ENCODE measurements around the gene MFRP. TPM values are rescaled to one million over a fixed set of nuclear protein-coding genes. Genes with fewer than 3 reads are reported as not detected.

MFRP gene
- total and polyA plus RNA-seq, 10 donors = 0.02 to 0.16 (median 0.03) TPM; not detected in 6

- TF ChIP-seq POLR2A (IDR thresholded peaks at IDR 0.05) (no peak), POLR2AphosphoS5 (IDR thresholded peaks at IDR 0.05) (no peak), CTCF (IDR thresholded peaks at IDR 0.05 in 8 of 11, conservative IDR thresholded peaks at IDR 0.05 in 3 of 11) (no peak)
- 73 to 77% (median 76%) methylated on average over 6 to 11 of the region's 11 CpGs for WGBS, 5 donors
- peak; percentile 64 for DNase-seq
- peaks cover 6 to 53% (median 16%) of the 10 kb centered on the region in 7 donors for H3K27me3 ChIP-seq (replicated peaks in 1 of 7)
- H3K4me3 ChIP-seq = peak overlapping the region in 7 of 8 donors; percentile 38 to 70 (median 46)
- intact Hi-C loops (cut with DNase I; ENCODE audit: low total_unique reads) = no loop called here
- H3K9me3 ChIP-seq = no peaks in the 10 kb centered on the region
- peaks cover 40 to 80% (median 67%) of the 10 kb centered on the region in 6 donors for H3K4me1 ChIP-seq
- H3K36me3 ChIP-seq = peaks cover 0 to 18% (median 8%) of the 10 kb centered on the region in 6 donors
- H3K27ac ChIP-seq = peak overlapping the region in 2 of 8 donors; percentile 87 to 89
These were observed 7.4 kb downstream of the MFRP start for GRCh38 chr11:119338965-119339588.

GRCh38 chr11:119338318-119338890, 8.1 kb downstream of the MFRP start:
- 24 to 40% (median 27%) methylated on average over 17 of the region's 17 CpGs for WGBS, 5 donors
- no peak for TF ChIP-seq POLR2AphosphoS5 (IDR thresholded peaks at IDR 0.05)
- peak; percentile 26 to 85 (median 79) for TF ChIP-seq CTCF (IDR thresholded peaks at IDR 0.05 in 8 of 11, conservative IDR thresholded peaks at IDR 0.05 in 3 of 11)
- no peaks in the 10 kb centered on the region for H3K9me3 ChIP-seq
- peak overlapping the region in 2 of 8 donors; percentile 16 to 36 for H3K27ac ChIP-seq
- DNase-seq = peak; percentile 88
- H3K4me3 ChIP-seq = peak overlapping the region in 1 of 8 donors; percentile 70
- H3K4me1 ChIP-seq = peaks cover 43 to 86% (median 73%) of the 10 kb centered on the region in 6 donors
- peaks cover 3 to 50% (median 16%) of the 10 kb centered on the region in 7 donors for H3K27me3 ChIP-seq (replicated peaks in 1 of 7)
- intact Hi-C loops (cut with DNase I; ENCODE audit: low total_unique reads) = no loop called here
- H3K36me3 ChIP-seq = peaks cover 0 to 18% (median 8%) of the 10 kb centered on the region in 6 donors

GRCh38 chr11:119337581-119338317, 8.8 kb downstream of the MFRP start:
- intact Hi-C loops (cut with DNase I; ENCODE audit: low total_unique reads) = no loop called here
- H3K27ac ChIP-seq = peak overlapping the region in 2 of 8 donors; percentile 16 to 36

More at GRCh38 chr11:119337581-119338317, 8.8 kb downstream of the MFRP start:
- no peak for TF ChIP-seq POLR2A (IDR thresholded peaks at IDR 0.05)
- no peak for TF ChIP-seq POLR2AphosphoS5 (IDR thresholded peaks at IDR 0.05)
- TF ChIP-seq CTCF (IDR thresholded peaks at IDR 0.05 in 8 of 11, conservative IDR thresholded peaks at IDR 0.05 in 3 of 11) = no peak
- Histone ChIP-seq H3K9me3 (no peaks in the 10 kb centered on the region), H3K4me1 (peaks cover 43 to 93% (median 75%) of the 10 kb centered on the region in 6 donors), H3K4me3 (peak overlapping the region in 1 of 8 donors; percentile 70), H3K27me3 (replicated peaks in 1 of 7) (peaks cover 3 to 45% (median 16%) of the 10 kb centered on the region in 7 donors), H3K36me3 (peaks cover 0 to 18% (median 8%) of the 10 kb centered on the region in 6 donors)
- WGBS, 5 donors = 70 to 83% (median 78%) methylated on average over 6 to 9 of the region's 9 CpGs
- peak; percentile 66 for DNase-seq
